Measurements from ENCODE around the gene PCSK2.

The PCSK2 gene

DNA sequence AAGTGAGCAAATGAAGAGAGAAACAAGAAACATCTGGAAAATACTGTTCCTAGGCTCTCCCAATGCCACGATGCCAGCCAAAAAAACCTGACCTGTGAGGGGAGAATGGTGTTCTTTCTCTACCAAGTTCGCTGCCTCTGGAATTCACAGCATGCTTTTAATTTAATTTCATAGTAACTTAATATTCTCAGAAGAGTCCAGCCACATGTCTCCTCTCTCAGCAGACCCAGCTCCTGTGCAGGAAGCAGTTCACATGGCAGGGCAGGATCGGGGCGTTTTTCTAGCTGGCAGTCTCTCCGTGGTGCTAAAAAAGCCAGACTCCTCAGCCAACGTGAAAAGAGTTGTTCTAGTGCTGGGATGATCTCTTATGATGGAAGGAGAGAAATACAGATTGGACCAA, 246.8 kb downstream of the PCSK2 start:
- TF ChIP-seq, protein P1, sequence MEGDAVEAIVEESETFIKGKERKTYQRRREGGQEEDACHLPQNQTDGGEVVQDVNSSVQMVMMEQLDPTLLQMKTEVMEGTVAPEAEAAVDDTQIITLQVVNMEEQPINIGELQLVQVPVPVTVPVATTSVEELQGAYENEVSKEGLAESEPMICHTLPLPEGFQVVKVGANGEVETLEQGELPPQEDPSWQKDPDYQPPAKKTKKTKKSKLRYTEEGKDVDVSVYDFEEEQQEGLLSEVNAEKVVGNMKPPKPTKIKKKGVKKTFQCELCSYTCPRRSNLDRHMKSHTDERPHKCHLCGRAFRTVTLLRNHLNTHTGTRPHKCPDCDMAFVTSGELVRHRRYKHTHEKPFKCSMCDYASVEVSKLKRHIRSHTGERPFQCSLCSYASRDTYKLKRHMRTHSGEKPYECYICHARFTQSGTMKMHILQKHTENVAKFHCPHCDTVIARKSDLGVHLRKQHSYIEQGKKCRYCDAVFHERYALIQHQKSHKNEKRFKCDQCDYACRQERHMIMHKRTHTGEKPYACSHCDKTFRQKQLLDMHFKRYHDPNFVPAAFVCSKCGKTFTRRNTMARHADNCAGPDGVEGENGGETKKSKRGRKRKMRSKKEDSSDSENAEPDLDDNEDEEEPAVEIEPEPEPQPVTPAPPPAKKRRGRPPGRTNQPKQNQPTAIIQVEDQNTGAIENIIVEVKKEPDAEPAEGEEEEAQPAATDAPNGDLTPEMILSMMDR (IDR thresholded peaks at IDR 0.05; ENCODE audit: low read depth, low read length, missing control alignments) = no peak
- DNase-seq (ENCODE audit: low read depth) = no peak
- in situ Hi-C loops (cut with HindIII; ENCODE audit: low sequenced_read_pairs) = no loop called here
- H3K4me3 ChIP-seq (ENCODE audit: low read depth, low read length) = no peak overlapping the region

DNA sequence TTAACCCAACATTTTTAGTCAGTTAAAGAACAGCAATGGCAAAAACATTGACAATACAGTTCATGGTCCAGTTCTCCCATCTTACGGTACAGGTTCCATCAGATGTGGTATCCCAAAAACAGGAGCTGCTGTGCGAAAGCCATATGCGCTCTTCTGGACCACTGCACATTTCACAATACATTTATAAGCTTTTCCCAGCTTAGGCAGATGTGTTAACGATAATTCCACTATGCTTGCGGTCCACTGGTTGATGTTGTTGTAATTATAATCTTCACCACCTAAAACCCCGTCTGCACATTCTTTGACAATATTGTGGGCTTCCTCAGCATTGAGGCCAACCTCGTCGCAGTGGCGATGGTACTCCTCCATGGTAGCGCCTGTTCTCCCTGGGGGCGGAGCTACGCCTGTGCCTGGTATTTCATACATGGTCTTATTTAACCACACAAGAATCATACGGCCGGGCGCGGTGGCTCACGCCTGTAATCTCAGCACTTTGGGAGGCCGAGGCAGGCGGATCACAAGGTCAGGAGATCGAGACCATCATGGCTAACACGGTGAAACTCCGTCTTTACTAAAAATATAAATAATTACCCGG, 252.3 kb downstream of the PCSK2 start:
- no peak for DNase-seq (ENCODE audit: low read depth)
- no peak overlapping the region for H3K4me3 ChIP-seq (ENCODE audit: low read depth, low read length)
- TF ChIP-seq, protein P1 (IDR thresholded peaks at IDR 0.05; ENCODE audit: low read depth, low read length, missing control alignments) = no peak
- in situ Hi-C loops (cut with HindIII; ENCODE audit: low sequenced_read_pairs) = no loop called here

DNA sequence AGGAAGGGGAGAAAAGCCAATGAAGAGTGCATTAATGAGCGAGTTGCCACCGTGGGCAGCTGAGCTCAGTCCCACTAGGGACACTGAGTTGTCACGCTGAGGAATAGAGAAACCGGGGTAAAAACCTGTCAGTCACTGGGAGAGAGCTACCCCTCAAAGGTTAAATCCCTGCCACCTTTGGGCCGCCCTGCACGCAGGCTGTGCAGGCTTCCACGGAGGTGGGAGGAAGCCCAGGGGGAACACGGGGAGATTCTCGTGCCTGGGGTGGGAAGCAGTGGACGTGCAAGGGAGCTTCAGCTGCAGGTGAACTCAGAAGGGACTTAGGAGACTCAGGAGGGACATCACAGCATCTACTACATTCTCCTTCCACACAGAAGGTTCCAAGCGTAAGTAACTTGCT, 253.9 kb downstream of the PCSK2 start:
- in situ Hi-C loops (cut with HindIII; ENCODE audit: low sequenced_read_pairs) = no loop called here
- DNase-seq (ENCODE audit: low read depth) = no peak
- TF ChIP-seq, protein P1 (IDR thresholded peaks at IDR 0.05; ENCODE audit: low read depth, low read length, missing control alignments) = no peak
- no peak overlapping the region for H3K4me3 ChIP-seq (ENCODE audit: low read depth, low read length)

DNA sequence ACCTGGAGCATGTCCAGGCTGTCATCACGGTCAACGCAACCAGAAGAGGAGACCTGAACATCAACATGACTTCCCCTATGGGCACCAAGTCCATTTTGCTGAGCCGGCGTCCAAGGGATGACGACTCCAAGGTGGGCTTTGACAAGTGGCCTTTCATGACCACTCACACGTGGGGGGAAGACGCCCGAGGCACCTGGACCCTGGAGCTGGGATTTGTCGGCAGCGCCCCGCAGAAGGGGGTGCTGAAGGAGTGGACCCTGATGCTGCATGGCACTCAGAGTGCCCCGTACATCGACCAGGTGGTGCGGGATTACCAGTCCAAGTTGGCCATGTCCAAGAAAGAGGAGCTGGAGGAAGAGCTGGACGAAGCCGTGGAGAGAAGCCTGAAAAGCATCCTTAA, 254.8 kb downstream of the PCSK2 start:
- H3K4me3 ChIP-seq (ENCODE audit: low read depth, low read length) = no peak overlapping the region
- in situ Hi-C loops (cut with HindIII; ENCODE audit: low sequenced_read_pairs) = no loop called here
- no peak for DNase-seq (ENCODE audit: low read depth)
- TF ChIP-seq, protein P1 (IDR thresholded peaks at IDR 0.05; ENCODE audit: low read depth, low read length, missing control alignments) = no peak

DNA sequence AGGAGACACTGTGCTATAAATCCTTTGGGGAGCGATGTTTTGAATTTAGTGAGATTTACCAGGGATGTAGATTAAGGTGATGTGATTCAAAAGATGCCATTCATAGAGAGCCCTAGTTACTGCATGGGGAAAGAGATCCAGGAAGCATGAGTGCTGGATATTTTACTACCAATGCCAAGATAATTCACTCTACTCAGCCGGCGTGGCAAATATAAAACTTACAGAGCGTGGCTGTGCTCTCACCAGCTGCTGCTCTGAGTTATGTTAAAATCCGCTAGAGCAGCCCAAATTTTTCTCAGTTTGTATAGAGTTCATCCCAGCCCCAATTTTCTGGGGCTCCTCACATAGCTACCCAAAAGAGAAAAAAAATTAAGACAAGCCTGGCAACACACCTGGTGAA, 255.7 kb downstream of the PCSK2 start:
- DNase-seq (ENCODE audit: low read depth) = no peak
- TF ChIP-seq, protein P1 (IDR thresholded peaks at IDR 0.05; ENCODE audit: low read depth, low read length, missing control alignments) = no peak
- no peak overlapping the region for H3K4me3 ChIP-seq (ENCODE audit: low read depth, low read length)
- in situ Hi-C loops (cut with HindIII; ENCODE audit: low sequenced_read_pairs) = no loop called here

DNA sequence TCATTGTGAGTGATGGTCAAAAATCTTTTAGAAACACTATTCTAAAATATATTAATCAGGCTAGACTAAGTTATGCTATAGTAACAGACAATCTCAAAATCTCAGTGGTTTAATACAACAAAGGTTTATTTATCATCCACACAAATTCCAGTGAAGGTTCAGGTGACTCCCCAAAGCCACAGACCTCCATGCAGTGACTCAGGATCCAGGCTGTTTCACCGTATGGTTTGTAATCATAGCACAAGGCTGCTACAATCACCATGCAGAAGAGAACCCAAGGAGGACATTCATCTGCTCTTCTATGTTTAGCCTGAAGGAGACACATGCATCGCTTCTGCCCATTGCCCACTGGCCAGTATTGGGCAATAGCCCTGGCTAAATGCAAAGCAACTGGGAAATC, 258.2 kb downstream of the PCSK2 start:
- no peak overlapping the region for H3K4me3 ChIP-seq (ENCODE audit: low read depth, low read length)
- in situ Hi-C loops (cut with HindIII; ENCODE audit: low sequenced_read_pairs) = no loop called here
- no peak for DNase-seq (ENCODE audit: low read depth)
- TF ChIP-seq, protein P1 (IDR thresholded peaks at IDR 0.05; ENCODE audit: low read depth, low read length, missing control alignments) = no peak
